Measurements from ENCODE around the gene ZFAND4.
"Not testable (repeated sequence)": the region's sequence is repeated elsewhere in the genome, so short reads cannot be mapped to it uniquely, and the experiment has no call there.

DNA sequence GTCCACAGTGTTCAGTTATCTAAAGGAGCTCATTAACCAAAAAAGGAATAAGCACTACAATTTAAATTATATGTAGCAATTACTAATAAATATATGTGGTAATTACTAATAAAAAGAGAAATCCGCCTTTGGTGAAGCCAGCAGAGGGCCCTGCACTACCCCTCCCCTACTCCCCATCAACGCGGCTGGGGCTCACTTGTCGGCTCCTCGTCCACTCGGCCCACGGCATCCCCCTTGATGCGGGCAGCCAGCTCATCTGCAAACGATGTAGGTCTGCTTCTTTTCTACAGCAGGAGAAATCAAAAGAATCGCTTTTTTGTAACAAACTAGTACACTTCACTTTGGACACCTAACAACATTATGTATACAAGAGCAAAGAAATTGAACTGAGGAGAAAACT is 48.9 kb upstream of the ZFAND4 start:
- not testable (repeated sequence) for TF ChIP-seq POLR2A (IDR thresholded peaks at IDR 0.05)
- TF ChIP-seq, protein P1, sequence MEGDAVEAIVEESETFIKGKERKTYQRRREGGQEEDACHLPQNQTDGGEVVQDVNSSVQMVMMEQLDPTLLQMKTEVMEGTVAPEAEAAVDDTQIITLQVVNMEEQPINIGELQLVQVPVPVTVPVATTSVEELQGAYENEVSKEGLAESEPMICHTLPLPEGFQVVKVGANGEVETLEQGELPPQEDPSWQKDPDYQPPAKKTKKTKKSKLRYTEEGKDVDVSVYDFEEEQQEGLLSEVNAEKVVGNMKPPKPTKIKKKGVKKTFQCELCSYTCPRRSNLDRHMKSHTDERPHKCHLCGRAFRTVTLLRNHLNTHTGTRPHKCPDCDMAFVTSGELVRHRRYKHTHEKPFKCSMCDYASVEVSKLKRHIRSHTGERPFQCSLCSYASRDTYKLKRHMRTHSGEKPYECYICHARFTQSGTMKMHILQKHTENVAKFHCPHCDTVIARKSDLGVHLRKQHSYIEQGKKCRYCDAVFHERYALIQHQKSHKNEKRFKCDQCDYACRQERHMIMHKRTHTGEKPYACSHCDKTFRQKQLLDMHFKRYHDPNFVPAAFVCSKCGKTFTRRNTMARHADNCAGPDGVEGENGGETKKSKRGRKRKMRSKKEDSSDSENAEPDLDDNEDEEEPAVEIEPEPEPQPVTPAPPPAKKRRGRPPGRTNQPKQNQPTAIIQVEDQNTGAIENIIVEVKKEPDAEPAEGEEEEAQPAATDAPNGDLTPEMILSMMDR (IDR thresholded peaks at IDR 0.05), result not testable (repeated sequence)
